Kidney (tissue), 14 donors: ENCODE data around the gene SBK3. TPM values are rescaled to one million over a fixed set of nuclear protein-coding genes. Genes with fewer than 3 reads are reported as not detected.
"Not testable (repeated sequence)": the region's sequence is repeated elsewhere in the genome, so short reads cannot be mapped to it uniquely, and the experiment has no call there.

Source experiments
- DNase-seq, 5 donors: peaks; one replicate each; pipeline ENCODE4 v3.0.0-alpha.2; 2013 to 2020
- FAIRE-seq: peaks from 2 replicates; lab custom pipeline; 2012; peaks lifted over from hg19 to GRCh38; lab: Jason Lieb, UNC
- H3K27ac ChIP-seq, 2 donors: one replicate each; pipeline ENCODE4 v1.7.0; 2013; ENCODE audit warnings: low read depth in 2 of 2, low read length in 2 of 2, inconsistent platforms in 1 of 2
- H3K27me3 ChIP-seq: one replicate; pipeline ENCODE4 v1.7.1; 2013; ENCODE audit warnings: low read length, inconsistent platforms; ENCODE audit not compliant: control insufficient read depth, insufficient read depth
- H3K36me3 ChIP-seq, 3 donors: one replicate each; pipeline versions ENCODE4 v1.7.0 to v1.7.1; 2013; ENCODE audit warnings: low read length in 3 of 3, control low read depth in 1 of 3, inconsistent platforms in 1 of 3; ENCODE audit not compliant: insufficient read depth in 3 of 3, control insufficient read depth in 2 of 3
- H3K4me1 ChIP-seq, 3 donors: one replicate each; pipeline versions ENCODE4 v1.7.0 to v1.7.1; 2013; ENCODE audit warnings: low read length in 3 of 3, inconsistent platforms in 1 of 3, low read depth in 1 of 3; ENCODE audit not compliant: control insufficient read depth in 2 of 3, insufficient read depth in 2 of 3
- H3K4me3 ChIP-seq, 3 donors: one replicate each; pipeline versions ENCODE4 v1.7.0 to v1.8.1; 2013; ENCODE audit warnings: low read length in 3 of 3, control low read depth in 1 of 3, inconsistent platforms in 1 of 3
- H3K9ac ChIP-seq, 3 donors: one replicate each; pipeline versions ENCODE4 v1.7.0 to v1.7.1; 2013; ENCODE audit warnings: low read length in 3 of 3, control low read depth in 1 of 3, inconsistent platforms in 1 of 3
- H3K9me3 ChIP-seq, 3 donors: one replicate each; pipeline versions ENCODE4 v1.7.0 to v1.7.1; 2013; ENCODE audit warnings: low read length in 3 of 3, control low read depth in 1 of 3, inconsistent platforms in 1 of 3; ENCODE audit not compliant: control insufficient read depth in 2 of 3, insufficient read depth in 1 of 3
- CTCF ChIP-seq: IDR thresholded peaks from 3 replicates; pipeline ENCODE4 v1.5.1; 2012; ENCODE audit warnings: mild to moderate bottlenecking, moderate library complexity, borderline replicate concordance; ENCODE audit not compliant: insufficient read depth; ENCODE audit errors: extremely low read depth
- intact Hi-C: fragments of 100-400 bp; cut with DNase I; formaldehyde crosslinking; loops from one replicate; pipeline ENCODE4 v1.11.1; 2022
- polyA plus RNA-seq: library from polyadenylated mRNA; stranded (reverse); fragments of 350-450 nt; fragmentation: Illumina TruSeq; extraction: RNeasy Lipid Tissue Mini Kit (QIAGEN cat#74804); gene quantifications from one replicate; pipeline ENCODE4 v1.2.3, GENCODE V29; 2014; ENCODE audit warnings: low read depth, low replicate concordance; ENCODE audit not compliant: insufficient read depth
- total RNA-seq: library from RNA; stranded (reverse); fragmentation: NEBNext Ultra II Directional; extraction: Animal tissue kit (Norgen Biotek cat#: 25700); gene quantifications from one replicate; pipeline ENCODE4 v1.2.1, GENCODE V29; 2021
- donor health status: control.
- donor health status: control.
- donor health status: control.
- donor health status: control.
- donor health status: control.
- donor health status: DM: yes; HTN: yes; CAD: no.
- donor health status: Normal renal cell carcinoma (clear cell type).

SBK3 gene
- total and polyA plus RNA-seq, 2 donors from 2014 or later: 0.66 TPM; not detected in 1

DNA sequence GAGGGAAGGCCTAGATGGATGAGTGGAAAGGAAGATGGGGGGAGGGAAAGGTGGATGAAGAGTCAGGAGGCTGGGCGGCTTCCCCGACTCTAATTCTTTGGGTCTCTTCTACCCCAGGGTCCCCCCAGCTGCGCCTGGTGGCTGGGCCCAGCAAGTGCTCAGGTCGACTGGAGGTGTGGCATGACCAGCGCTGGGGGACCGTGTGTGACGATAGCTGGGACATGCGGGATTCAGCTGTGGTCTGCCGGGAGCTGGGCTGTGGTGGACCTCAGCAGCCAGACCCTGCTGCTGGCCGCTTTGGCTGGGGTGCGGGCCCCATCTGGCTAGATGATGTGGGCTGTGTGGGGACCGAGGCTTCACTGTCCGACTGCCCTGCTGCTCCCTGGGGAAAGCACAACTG lies 47.6 kb downstream of the SBK3 start:
- Histone ChIP-seq H3K9me3 (no peaks in the 10 kb centered on the region), H3K9ac (no peak overlapping the region), H3K36me3 (no peaks in the 10 kb centered on the region), H3K27me3 (no peaks in the 10 kb centered on the region), H3K4me1 (no peaks in the 10 kb centered on the region), H3K27ac (no peak overlapping the region), H3K4me3 (no peak overlapping the region)
- intact Hi-C loops: no loop called here
- FAIRE-seq (no peak), DNase-seq (no peak)
- no peak for TF ChIP-seq CTCF

DNA sequence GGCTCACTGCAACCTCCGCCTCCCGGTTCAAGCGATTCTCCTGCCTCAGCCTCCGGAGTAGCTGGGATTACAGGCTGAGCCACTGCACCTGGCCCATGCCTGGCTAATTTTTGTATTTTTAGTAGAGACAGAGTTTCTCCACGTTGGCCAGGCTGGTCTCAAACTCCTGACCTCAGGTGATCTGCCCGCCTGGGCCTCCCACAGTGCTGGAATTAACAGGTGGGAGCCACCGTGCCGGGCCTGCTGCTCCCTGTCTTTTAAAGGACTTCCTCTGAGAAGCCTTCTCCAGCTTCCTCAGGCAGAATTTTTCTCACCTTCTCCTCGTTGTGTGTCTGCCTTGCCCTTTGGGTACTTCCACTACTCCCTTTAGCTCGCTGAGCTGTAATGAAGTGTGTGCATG lies 48.5 kb downstream of the SBK3 start:
- H3K27me3 ChIP-seq, H3K4me1 ChIP-seq, intact Hi-C loops, H3K4me3 ChIP-seq, FAIRE-seq, H3K36me3 ChIP-seq, H3K9me3 ChIP-seq, H3K9ac ChIP-seq, H3K27ac ChIP-seq, DNase-seq: not testable (repeated sequence)

DNA sequence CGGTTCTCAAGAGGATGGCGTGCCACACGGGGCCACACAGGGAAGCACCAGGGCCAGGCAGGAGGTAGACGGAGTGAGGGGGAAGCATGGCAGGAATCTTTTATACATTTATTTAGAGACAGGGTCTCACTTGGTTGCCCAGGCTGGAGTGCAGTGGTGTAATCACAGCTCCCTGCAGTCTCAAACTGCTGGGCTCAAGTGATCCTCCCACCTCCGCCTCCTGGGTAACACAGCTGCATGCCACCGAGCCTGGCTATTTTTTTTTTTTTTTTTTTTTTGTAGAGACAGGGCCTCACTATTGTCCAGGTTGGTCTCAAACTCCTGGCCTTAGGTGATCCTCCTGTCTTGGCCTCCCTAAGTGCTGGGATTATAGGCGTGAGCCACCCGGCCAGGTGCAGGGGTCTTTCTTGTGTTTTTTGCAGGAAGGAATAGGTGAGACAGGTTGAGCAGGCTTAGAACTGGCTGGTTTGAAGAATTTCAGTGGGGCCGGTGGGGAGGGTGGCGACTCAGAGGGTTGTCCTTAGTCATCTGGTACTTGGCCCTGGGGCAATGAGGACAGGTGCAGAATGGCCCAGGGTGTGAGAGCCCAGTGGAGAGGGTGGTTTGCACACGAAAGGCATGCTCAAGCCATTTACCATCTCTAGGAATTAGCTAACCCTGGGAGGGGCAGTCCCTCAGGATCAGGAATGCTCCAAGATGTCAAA lies 49.5 kb downstream of the SBK3 start:
- intact Hi-C loops: no loop called here
- FAIRE-seq (no peak), DNase-seq (no peak)
- Histone ChIP-seq H3K27ac (no peak overlapping the region), H3K4me3 (no peak overlapping the region), H3K9ac (no peak overlapping the region), H3K9me3 (no peaks in the 10 kb centered on the region), H3K4me1 (no peaks in the 10 kb centered on the region), H3K27me3 (no peaks in the 10 kb centered on the region), H3K36me3 (no peaks in the 10 kb centered on the region)
- TF ChIP-seq CTCF: no peak

- DNase-seq (peak in 1 of 5 donors; percentile 90), FAIRE-seq (no peak)
- Histone ChIP-seq H3K27me3 (no peaks in the 10 kb centered on the region), H3K27ac (peak overlapping the region; percentile 32 to 68), H3K9me3 (no peaks in the 10 kb centered on the region), H3K9ac (no peak overlapping the region), H3K4me3 (peak overlapping the region; percentile 20 to 39 (median 33)), H3K36me3 (no peaks in the 10 kb centered on the region), H3K4me1 (no peaks in the 10 kb centered on the region)
- no peak for TF ChIP-seq CTCF
- intact Hi-C loops: no loop called here
Measured at GRCh38 chr19:55494172-55494761, 51.1 kb downstream of the SBK3 start.
